Measurements from ENCODE around the gene COX8A. TPM values are rescaled to one million over a fixed set of nuclear protein-coding genes. Genes with fewer than 3 reads are reported as not detected.

The COX8A gene, protein sequence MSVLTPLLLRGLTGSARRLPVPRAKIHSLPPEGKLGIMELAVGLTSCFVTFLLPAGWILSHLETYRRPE
- 701 to 1,124 TPM (median 971 TPM) in 5 replicates for total RNA-seq (2022; extraction: Qiagen RNA extraction)

DNA sequence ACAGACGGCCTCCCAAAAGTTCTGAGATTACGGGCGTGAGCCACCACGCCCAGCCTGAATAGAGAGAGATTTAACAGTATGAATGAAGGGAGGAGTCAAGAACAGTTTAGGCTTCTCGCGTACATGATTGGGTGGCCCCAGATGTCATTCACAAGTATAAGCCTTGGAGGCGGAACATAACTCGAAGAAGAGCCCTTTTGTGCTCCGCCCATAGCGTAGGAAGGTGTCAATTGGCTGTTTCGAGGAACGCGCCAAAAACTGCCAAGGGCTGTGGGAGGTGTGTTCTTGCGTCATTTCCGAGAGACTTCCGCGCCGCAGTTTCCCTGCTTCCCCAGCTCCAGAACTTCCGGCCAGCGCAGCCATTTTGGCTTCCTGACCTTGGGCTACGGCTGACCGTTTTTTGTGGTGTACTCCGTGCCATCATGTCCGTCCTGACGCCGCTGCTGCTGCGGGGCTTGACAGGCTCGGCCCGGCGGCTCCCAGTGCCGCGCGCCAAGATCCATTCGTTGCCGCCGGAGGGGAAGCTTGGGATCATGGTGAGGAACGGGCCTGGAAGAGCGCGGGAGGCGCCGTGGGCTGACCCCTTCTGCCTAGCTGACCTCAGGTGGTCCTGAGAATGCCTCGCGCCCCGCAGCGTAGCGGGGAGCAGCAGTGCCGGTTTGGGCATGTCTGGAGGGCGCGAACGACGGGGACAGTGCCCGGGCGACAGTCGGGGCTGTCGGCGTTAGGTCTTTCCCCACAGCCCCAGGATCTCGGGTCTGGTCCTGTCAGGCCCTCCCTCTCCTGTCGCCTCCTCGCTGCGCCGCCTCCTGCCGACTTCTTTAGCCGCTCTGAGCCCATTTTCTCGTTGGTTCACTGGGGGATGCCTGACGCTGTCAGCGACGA is at the start of gene COX8A:
COX8A (plus strand) TSS at position 362 of the 885 bp plus-strand sequence; CDS start at position 423, 61 bp downstream.

DNA sequence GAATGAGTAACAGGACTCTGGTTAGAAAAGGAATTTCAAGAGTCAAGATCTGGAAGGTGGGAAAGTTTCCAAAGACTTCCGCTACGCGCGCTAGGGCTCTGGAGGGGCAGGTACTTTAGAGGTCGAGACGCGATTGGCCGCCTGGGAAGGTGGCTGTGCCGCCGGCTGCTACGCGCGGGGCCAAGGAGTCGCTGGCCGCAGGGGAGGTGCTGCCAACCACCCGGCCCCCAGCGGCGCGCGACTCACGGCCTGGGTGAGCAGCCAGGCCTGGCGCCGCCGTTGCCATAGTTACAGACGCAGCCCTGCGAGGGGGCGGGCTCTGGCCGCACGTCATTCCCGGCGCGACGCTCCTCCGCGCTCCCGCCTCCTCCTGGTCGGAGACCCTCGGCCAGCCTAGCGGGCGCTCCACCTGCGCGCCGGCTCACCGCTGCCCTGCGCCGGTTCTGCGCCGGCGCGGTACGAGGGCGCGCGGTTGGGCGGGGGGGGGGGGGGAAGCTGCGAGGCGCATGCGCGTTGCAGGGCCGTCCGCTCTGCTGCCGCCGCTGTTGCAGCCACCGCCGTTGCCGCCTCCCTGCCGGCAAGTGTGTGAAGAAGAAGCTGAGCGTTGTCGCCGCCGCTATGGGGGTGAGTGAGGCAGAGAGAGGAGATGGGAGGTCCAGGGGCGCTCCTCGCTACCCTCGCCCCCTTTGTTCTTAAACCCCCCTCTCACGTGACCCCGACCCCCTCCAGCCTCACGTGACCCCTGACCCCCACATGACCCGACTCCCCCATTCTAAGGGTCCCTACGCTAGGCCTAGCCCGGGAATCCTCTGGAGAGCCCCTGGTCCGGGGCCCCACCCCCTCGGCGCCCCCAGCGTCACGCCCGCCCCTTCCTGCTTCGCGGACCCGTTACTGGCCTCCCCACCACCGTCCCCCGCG is 35.7 kb upstream of the COX8A start, which contains the start of gene NAA40:
NAA40 (plus strand) TSS at position 524 of the 918 bp plus-strand sequence; CDS start at position 619, 95 bp downstream.

DNA sequence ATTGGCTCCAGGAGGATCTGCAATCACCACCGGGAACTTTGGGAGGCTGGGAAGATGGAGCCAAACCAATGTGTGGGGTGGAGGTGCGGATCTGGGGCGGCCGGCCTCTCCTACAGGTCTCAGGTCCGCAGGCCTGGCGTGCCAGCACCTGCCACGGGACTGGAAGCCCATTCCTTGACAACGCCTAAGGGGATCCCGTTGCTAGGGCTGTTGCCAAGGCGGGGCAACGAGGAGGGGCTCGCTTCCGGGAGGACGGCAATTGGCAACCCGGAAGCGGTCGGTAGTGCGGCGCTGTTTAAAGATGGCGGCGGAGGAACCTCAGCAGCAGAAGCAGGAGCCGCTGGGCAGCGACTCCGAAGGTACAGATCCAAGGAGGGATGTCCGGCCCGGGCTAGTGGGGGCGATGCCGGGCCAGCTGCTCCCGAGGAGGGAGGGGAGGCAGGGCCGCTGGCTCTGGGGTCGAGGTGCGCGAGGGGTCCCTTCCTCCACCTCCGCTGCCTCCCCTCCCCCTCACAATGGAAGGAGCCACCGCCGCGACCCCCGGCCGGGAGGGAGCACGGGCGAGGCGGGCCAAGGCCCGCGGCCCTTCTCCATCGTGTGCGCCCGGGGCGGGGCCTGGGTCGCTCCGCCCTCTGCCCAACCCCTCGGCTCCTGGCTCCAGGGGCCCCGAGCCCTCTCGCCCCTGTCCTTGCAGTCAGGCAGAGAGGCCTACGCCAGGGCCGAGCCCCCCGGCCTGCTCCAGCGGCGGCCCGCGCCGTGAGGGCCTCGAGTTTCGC is 11.9 kb downstream of the COX8A start, which contains the start of gene OTUB1:
OTUB1 (plus strand) TSS at position 283 of the 776 bp plus-strand sequence; CDS start at position 302, 19 bp downstream.

Other genes with a start within 250 kb of the COX8A start
- gene ZFTA, start 205.8 kb upstream of the COX8A start, total RNA-seq (2022; extraction: Qiagen RNA extraction) = 3.8 to 6.9 TPM (median 6.0 TPM) in 5 replicates
- gene SPINDOC, start 161.2 kb upstream of the COX8A start, total RNA-seq (2022; extraction: Qiagen RNA extraction) = 32.7 to 52.1 TPM (median 49.7 TPM) in 5 replicates
- gene MARK2, start 135.5 kb upstream of the COX8A start, total RNA-seq (2022; extraction: Qiagen RNA extraction) = 25.1 to 28.9 TPM (median 27.7 TPM) in 5 replicates
- gene RCOR2, start 57.5 kb upstream of the COX8A start, total RNA-seq (2022; extraction: Qiagen RNA extraction) = 0.87 to 1.3 TPM (median 0.93 TPM) in 5 replicates
- 12.8 to 19.1 TPM (median 16.3 TPM) in 5 replicates for gene NAA40, start 35.6 kb upstream of the COX8A start, total RNA-seq (2022; extraction: Qiagen RNA extraction)
- 114 to 129 TPM (median 127 TPM) in 5 replicates for gene OTUB1, start 11.8 kb downstream of the COX8A start, total RNA-seq (2022; extraction: Qiagen RNA extraction)
- 0.03 to 0.10 TPM (median 0.06 TPM) in 4 of 5 replicates, not detected in the other for gene FLRT1, start 61.3 kb downstream of the COX8A start, total RNA-seq (2022; extraction: Qiagen RNA extraction)
- gene MACROD1, start 191.5 kb downstream of the COX8A start, total RNA-seq (2022; extraction: Qiagen RNA extraction) = 11.4 to 17.0 TPM (median 13.6 TPM) in 5 replicates
- gene STIP1, start 211.6 kb downstream of the COX8A start, total RNA-seq (2022; extraction: Qiagen RNA extraction) = 221 to 250 TPM (median 241 TPM) in 5 replicates
- gene FERMT3, start 232.1 kb downstream of the COX8A start, total RNA-seq (2022; extraction: Qiagen RNA extraction) = 0.52 to 2.3 TPM (median 1.5 TPM) in 5 replicates